CD4-positive, alpha-beta T cell treated with Interleukin-15 for 4 hours (primary cell): Measurements from ENCODE around the gene SHLD1.
"Not testable (repeated sequence)": the region's sequence is repeated elsewhere in the genome, so short reads cannot be mapped to it uniquely, and the experiment has no call there.

Experiments used
- DNase-seq: peaks from one replicate; pipeline ENCODE4 v3.0.0-alpha.2; 2020; ENCODE audit warnings: low spot score

SHLD1 gene

GRCh38 chr20:5749952-5750779, at the start of gene SHLD1:
Gene SHLD1, plus strand, starts transcription at chr20:5750401. Its CDS starts 22,465 bp downstream, at chr20:5772866.
- peak; percentile 88 for DNase-seq

GRCh38 chr20:5702339-5702738, 47.9 kb upstream of the SHLD1 start:
- not testable (repeated sequence) for DNase-seq

GRCh38 chr20:5703681-5704101, 46.5 kb upstream of the SHLD1 start:
- DNase-seq = no peak

- no peak for DNase-seq
These were observed 44.4 kb upstream of the SHLD1 start for GRCh38 chr20:5705827-5706226.

DNA sequence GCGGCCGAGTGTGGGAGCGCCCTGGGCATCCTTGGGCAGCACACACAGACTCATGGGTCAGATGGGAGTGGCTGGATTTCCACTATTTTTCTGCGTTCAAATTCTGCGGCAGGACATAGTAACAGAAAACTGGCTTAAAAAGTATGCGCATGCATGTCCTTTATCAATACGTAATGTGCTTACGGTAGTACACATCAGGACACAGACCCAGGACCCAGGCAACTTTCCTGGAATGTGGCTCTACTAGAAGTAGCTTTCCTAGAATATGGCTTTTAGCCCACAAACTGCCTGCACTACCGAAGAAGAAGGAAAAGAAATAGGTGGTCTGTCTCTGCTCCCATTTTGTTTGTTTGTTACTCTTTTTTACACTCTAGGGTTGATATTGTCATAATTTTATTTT, 43.4 kb upstream of the SHLD1 start:
- no peak for DNase-seq

DNA sequence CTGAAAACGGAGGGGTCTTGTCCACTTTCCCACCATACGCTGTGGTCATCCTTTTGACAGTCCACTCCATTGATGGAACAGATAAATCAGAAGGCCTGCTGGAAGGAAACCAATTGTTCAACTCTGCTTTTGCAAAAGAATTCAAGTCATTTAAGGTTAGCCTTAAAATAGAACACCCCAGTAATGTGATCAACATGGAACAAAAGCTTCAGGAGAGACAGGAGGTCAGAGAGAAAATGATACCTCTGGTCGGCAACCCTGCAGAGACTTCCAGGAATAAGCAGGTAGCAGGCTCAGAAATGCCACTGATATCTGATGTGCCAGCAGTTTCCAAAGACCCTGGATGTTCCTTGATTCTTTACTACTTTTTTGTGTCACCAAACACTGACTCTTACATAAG, 39.6 kb upstream of the SHLD1 start:
- DNase-seq = no peak

DNA sequence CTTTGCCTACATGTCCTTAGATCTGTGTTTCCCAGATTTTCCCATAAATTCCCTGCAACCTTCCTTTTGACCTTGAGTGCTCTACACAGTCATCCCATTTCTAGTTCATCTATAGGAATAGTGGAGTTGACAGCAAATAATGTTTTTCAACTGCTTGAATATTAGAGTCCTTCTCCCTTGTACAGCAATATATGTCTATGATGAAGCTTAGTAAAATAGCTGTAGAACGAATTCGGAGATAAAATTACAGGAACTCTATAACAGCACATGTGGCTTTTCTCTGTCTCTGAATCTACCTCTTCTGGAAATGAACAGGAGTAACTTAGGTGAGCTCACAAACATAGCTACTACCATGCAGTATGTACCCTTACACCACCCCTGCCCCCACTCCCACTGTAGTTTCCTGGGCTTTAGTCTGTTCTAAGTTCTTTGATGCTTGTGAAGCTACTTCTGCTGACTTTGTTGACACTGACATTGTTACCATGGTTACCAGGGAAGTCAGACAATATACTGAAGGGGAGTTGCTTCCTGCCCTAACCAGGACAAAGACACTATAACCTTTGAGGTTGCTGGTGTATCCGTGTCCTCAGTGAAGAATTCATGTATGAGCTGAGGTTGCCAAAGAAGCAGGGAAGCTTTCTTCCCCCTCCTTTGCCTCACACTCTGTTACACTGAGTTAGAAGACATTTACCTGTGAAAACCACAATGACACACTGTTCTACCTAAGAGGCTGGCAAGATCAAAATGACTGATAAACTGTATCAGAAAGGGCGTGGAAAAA, 35.8 kb upstream of the SHLD1 start:
- peak; percentile 96 for DNase-seq

- peak; percentile 22 for DNase-seq
These were observed 34.9 kb upstream of the SHLD1 start for GRCh38 chr20:5715071-5715841.

DNA sequence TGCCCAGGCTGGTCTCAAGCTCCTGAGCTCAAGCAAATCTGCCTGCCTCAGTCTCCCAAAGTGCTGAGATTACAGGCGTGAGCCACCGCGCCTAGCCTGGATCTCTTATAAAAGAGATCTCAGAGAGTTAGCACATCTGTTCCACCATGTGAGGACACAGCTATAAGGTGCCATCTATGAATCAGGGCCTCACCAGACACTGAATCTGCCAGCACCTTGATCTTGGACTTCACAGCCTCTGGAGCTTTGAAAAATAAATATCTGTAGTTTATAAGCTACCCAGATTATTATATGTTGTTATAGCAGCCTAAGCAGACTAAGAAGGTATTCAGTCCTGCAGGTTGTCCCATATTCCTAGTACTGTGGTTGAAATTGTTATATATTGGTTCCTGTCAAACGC, 33.2 kb upstream of the SHLD1 start:
- DNase-seq = no peak

DNA sequence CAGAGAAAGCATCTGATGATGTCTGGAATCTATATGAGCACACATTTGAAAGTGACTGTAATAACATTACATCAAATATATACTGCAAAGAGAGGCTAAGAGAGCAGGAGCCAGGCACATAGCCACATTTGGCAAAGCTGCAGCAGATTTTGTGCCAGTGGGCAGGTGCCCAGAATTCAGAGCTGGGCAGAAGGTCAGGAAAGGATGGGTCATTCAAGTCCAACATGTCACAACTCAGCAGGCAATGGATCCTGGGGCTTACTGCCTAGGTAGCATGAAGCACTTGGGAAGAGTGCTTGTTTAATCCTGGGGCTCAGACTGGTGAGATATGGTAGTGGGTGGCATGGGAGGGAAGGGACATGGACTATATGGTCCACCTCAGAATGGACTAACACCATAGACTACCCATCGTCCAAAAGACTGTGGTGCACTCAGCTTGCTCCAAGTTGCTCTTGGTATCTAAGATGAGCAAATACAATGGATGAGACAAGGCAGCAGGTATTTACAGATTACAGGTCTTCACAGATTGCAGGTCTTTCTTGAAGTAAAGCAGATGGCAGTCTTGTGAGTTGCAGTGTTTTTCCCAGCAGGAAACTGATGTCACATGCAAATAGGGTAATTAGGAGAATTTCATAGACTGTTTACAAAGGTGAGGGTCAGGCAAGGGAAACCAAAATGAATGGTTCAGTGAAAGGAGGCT, 31.2 kb upstream of the SHLD1 start:
- DNase-seq = no peak

- DNase-seq = peak; percentile 52
These were observed 30.3 kb upstream of the SHLD1 start for GRCh38 chr20:5719861-5720403.

DNA sequence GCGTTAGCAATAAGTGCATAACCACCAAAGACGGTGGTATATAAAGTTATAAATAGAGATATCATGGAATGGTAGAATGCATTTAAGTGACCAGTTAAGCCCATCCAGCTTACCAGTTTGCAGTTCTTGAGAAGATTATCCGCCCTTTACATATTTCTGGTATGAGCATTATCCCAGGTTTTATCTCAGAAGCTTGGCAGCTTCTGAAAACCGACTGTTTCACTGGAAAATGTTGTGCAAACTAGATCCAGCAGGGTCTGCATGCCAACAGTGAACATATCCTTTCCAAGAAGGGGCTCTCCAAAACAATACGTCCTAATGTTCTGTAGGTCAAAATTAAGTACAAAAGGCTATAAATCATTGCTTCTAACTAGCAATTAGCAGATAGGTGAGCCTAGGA, 29.5 kb upstream of the SHLD1 start:
- no peak for DNase-seq

DNA sequence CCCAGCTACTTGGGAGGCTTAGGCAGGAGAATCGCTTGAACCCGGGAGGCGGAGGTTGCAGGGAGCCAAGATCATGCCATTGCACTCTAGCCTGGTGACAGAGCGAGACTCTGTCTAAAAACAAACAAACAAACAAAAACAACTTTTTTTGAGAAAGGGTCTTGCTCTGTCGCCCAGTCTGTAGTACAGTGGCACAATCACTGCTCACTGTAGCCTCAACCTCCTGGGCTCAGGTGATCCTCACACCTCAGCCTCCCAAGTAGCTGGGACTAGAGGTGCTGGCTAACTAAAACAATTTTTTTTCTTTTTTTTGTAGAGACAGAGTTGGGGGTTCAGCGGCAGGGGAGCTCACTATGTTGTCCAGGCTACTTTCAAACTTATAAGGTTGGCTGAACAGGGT, 28.8 kb upstream of the SHLD1 start:
- DNase-seq = not testable (repeated sequence)

DNA sequence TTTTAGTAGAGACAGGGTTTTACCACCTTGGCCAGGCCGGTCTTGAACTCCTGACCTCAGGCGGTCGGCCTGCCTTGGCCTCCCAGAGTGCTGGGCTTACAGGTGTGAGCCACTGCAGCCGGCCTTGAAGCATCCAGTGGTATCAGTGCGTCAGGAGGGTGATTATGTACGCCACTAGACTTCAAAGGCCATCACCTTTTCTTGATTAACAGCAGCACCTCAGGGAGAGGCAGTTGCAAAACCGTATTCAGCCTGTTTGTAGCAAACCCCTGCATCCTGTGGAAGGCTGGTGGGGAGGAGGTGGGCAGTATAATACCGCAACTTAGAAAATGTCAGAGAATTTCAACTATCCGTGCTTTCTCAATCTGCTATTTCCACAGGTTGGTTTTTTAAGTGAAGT, 27.3 kb upstream of the SHLD1 start:
- no peak for DNase-seq

GRCh38 chr20:5725183-5725463, 25.1 kb upstream of the SHLD1 start:
- DNase-seq = not testable (repeated sequence)

DNA sequence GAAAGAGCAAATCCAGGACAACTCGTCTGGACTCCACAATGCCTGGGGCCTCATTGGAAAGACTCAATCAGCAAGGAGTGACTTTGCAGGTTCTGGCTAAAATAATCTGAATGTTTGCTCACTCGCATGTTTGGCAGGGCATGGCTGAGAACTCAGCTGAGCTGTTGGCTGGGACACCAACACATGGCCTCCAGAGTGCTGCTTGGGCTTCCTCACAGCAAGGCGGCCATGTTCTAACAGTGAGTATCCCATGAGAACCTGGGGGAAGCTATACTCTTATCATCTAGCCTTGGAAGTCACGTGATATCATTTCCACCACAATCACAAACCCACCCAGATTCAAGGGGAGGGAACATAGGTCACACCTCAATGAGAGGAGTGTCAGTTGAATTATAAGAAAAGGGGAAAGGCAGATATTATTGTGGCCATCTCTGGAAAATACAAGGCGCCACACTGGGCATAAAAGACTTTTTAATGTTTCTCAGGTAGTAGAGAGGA, 23.1 kb upstream of the SHLD1 start:
- DNase-seq = no peak

- no peak for DNase-seq
These were observed 20.9 kb upstream of the SHLD1 start for GRCh38 chr20:5729348-5729747.

GRCh38 chr20:5730131-5730530, 20.1 kb upstream of the SHLD1 start:
- no peak for DNase-seq

DNA sequence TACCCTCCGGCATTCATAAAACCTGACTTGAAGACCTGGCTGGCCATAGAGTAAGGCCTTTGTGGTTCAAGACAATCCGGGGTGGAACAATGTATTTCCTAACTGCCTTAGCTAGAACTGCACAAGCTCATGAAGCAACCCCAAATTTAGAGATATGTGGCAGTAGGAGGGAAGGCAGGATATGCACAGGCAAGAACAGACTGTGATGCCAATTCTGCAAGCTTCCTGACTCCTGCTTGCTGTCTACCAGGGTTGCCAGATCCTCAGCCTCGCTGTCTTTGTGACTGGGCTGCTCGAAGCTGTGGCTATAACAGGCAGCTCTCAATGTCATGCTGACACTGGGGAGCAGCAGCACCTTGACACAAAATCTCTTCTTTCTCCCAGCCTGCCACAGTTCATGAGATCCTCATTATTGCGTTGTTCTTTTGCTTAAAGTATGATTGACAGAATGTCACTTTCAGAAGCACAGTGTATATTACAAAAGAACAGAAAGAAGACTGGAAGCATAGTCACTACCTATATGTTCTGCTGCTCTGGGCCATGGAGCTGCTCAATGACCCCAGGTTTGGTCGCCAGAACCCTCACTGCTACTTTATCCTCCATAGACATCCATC, 18.3 kb upstream of the SHLD1 start:
- no peak for DNase-seq

GRCh38 chr20:5734602-5735001, 15.6 kb upstream of the SHLD1 start:
- DNase-seq = no peak

DNA sequence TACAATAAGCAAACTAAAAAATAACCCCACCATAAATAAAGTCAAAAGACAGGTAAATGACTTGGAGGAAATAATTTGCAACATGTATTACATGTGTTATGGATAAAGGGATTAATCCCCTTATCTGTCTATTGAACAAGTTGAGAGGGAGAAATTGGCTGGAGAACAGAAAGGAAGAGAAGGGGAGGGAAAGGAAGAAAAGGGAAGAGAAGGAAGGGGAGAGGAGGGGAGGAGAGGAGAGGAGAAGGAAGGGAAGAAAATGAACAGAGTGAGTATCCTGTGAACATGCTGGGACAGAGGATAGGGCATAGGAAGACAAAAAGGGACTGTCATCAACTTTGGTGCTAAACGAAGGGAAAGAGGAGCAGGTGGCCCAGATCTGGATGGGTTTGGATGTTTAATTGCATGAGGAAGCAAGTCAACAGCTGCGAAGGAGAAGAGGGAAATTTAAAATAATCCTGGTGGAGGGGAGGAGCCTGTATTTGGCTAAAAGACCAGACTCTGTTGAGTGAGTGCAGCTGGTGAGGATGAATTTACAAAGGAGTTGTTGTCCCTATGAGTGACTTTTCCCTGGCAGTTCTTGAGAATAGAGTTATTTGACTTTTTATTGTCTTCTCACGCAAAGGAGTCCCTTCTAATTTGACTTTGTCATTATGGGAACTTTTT, 14.2 kb upstream of the SHLD1 start:
- DNase-seq = no peak
